ENCODE measurements around the gene CBX6. TPM values are rescaled to one million over a fixed set of nuclear protein-coding genes. Genes with fewer than 3 reads are reported as not detected.

The CBX6 gene
- total RNA-seq, 1 experiment from 2014 or later: 55.9 TPM

DNA sequence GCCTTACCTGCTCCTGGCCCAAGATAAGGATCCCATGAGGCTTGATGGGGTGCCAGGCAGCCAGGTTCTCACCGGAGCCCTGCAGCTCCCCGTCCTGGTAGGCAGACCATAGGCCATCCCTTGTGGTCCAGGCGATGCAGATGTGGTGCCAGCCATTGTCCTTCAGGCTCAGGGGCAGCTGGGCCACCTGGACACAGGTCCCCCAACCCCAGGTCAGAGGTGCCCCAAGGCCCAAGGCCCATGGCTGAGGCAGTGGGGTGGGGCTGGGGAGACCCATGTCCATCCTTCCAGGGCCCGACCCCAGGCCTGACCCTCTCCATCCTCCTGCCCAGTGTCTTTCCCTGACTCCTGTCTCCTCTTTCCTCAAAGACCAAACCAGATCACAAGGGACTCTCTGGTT, 48.9 kb downstream of the CBX6 start:
- Mint-ChIP-seq H3K36me3 (ENCODE audit: insufficient read depth, unreplicated experiment) (no peaks in the 10 kb centered on the region), H3K9me3 (ENCODE audit: unreplicated experiment) (no peaks in the 10 kb centered on the region), H3K4me3 (ENCODE audit: unreplicated experiment) (no peak overlapping the region), H3K27me3 (ENCODE audit: insufficient read depth, unreplicated experiment) (no peaks in the 10 kb centered on the region), H3K4me1 (ENCODE audit: low read depth, unreplicated experiment) (no peaks in the 10 kb centered on the region), H3K27ac (ENCODE audit: unreplicated experiment) (no peak overlapping the region)
- Histone ChIP-seq H3K36me3 (ENCODE audit: control insufficient read depth, insufficient read depth, low read length) (no peaks in the 10 kb centered on the region; the same call in 1 of the 2 replicates), H3K27me3 (replicated peaks; ENCODE audit: control insufficient read depth, insufficient read depth, low read length) (no peaks in the 10 kb centered on the region), H3K4me1 (no peaks in the 10 kb centered on the region), H3K4me3 (ENCODE audit: low read depth, low read length) (no peak overlapping the region), H3K9me3 (no peaks in the 10 kb centered on the region)
- no TSS peak for BruUV-seq (replicated peaks)
- no peak for DNase-seq
- ChIA-PET POLR2A (no interaction called here), CTCF (no interaction called here)
- intact Hi-C loops (cut with micrococcal nuclease; ENCODE audit: unreplicated experiment): no loop called here
- TF ChIP-seq, protein P1, sequence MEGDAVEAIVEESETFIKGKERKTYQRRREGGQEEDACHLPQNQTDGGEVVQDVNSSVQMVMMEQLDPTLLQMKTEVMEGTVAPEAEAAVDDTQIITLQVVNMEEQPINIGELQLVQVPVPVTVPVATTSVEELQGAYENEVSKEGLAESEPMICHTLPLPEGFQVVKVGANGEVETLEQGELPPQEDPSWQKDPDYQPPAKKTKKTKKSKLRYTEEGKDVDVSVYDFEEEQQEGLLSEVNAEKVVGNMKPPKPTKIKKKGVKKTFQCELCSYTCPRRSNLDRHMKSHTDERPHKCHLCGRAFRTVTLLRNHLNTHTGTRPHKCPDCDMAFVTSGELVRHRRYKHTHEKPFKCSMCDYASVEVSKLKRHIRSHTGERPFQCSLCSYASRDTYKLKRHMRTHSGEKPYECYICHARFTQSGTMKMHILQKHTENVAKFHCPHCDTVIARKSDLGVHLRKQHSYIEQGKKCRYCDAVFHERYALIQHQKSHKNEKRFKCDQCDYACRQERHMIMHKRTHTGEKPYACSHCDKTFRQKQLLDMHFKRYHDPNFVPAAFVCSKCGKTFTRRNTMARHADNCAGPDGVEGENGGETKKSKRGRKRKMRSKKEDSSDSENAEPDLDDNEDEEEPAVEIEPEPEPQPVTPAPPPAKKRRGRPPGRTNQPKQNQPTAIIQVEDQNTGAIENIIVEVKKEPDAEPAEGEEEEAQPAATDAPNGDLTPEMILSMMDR (IDR thresholded peaks at IDR 0.05; ENCODE audit: insufficient read depth in 1 of 2, low read depth in 1 of 2, low read length in 1 of 2, severe bottlenecking in 1 of 2, unreplicated experiment in 1 of 2): no peak

DNA sequence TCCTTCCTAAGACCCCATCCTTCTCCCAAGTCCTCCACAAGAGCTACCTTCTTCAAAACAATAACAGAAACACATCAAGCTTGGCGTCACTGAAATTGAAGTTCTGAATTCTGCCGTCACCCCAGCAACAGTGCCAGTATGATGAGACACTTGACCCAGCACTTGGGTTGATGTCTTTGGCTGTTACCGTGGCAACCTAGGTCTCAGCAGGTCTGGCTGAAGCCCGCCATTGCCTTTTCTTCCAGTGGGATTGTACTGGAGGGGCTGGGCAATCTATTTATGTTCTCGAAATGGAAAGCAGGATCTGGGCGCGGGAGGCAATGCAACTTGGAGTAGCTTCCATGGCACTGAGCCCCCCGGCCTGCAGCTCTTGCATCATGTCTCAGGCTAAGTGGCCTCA, 52.0 kb downstream of the CBX6 start:
- no peaks in the 10 kb centered on the region for H3K4me1 Mint-ChIP-seq (ENCODE audit: low read depth, unreplicated experiment)

DNA sequence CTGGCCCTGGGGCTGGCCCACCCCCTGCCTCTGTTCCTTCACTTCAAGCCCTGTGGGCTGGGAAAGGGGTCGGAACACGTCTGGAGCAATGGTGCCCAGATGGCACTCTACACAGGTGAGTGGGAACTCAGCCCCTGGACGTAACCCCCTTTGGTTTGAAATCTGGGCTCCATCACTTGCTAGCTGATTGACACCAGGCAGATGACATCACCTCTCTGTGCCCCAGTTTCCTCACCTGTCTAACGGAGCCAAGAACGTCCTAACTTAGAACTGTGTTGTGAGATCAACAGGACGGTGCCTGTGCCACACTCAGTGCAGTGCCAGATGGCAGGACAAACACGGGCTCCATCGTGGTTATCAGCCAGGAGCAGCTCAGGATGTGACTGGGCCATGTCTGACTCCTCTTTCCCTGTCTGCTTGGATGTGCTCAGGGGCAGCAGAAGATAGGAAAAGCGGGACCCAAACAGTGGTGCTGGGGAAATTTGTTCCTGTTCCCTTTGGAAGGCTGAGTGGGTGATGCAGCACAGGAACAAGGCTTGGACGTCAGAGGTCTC, 52.6 kb downstream of the CBX6 start:
- Mint-ChIP-seq H3K9me3 (ENCODE audit: unreplicated experiment) (no peaks in the 10 kb centered on the region), H3K4me1 (ENCODE audit: low read depth, unreplicated experiment) (no peaks in the 10 kb centered on the region), H3K27ac (ENCODE audit: unreplicated experiment) (no peak overlapping the region), H3K27me3 (ENCODE audit: insufficient read depth, unreplicated experiment) (peaks cover 17% of the 10 kb centered on the region), H3K36me3 (ENCODE audit: insufficient read depth, unreplicated experiment) (no peaks in the 10 kb centered on the region), H3K4me3 (ENCODE audit: unreplicated experiment) (no peak overlapping the region)
- no peak for DNase-seq
- ChIA-PET POLR2A (no interaction called here), CTCF (no interaction called here)
- BruUV-seq (replicated peaks): no TSS peak
- no peaks in the 10 kb centered on the region for H3K9me3 ChIP-seq
- H3K4me1 ChIP-seq: no peaks in the 10 kb centered on the region
- no peaks in the 10 kb centered on the region for H3K36me3 ChIP-seq (ENCODE audit: control insufficient read depth, insufficient read depth, low read length)
- no peak overlapping the region for H3K4me3 ChIP-seq (ENCODE audit: low read depth, low read length)
- H3K27me3 ChIP-seq (replicated peaks; ENCODE audit: control insufficient read depth, insufficient read depth, low read length): no peaks in the 10 kb centered on the region
- intact Hi-C loops (cut with micrococcal nuclease; ENCODE audit: unreplicated experiment): no loop called here
- TF ChIP-seq, protein P1 (IDR thresholded peaks at IDR 0.05; ENCODE audit: insufficient read depth in 1 of 2, low read depth in 1 of 2, low read length in 1 of 2, severe bottlenecking in 1 of 2, unreplicated experiment in 1 of 2): no peak

More for the DNA sequence above, 52.0 kb downstream of the CBX6 start:
- TF ChIP-seq, protein P1 (IDR thresholded peaks at IDR 0.05; ENCODE audit: insufficient read depth in 1 of 2, low read depth in 1 of 2, low read length in 1 of 2, severe bottlenecking in 1 of 2, unreplicated experiment in 1 of 2): no peak
- Mint-ChIP-seq H3K36me3 (ENCODE audit: insufficient read depth, unreplicated experiment) (no peaks in the 10 kb centered on the region), H3K27me3 (ENCODE audit: insufficient read depth, unreplicated experiment) (peaks cover 12% of the 10 kb centered on the region), H3K4me3 (ENCODE audit: unreplicated experiment) (no peak overlapping the region), H3K9me3 (ENCODE audit: unreplicated experiment) (no peaks in the 10 kb centered on the region), H3K27ac (ENCODE audit: unreplicated experiment) (no peak overlapping the region)
- Histone ChIP-seq H3K36me3 (ENCODE audit: control insufficient read depth, insufficient read depth, low read length) (no peaks in the 10 kb centered on the region; the same call in 1 of the 2 replicates), H3K9me3 (no peaks in the 10 kb centered on the region), H3K4me3 (ENCODE audit: low read depth, low read length) (no peak overlapping the region), H3K27me3 (replicated peaks; ENCODE audit: control insufficient read depth, insufficient read depth, low read length) (no peaks in the 10 kb centered on the region), H3K4me1 (no peaks in the 10 kb centered on the region)
- POLR2A ChIA-PET: no interaction called here
- no TSS peak for BruUV-seq (replicated peaks)
- CTCF ChIA-PET: no interaction called here
- intact Hi-C loops (cut with micrococcal nuclease; ENCODE audit: unreplicated experiment): no loop called here
- DNase-seq: no peak
